22Rv1 (cell line): Measurements from ENCODE around the gene TRAF3IP3.

ENCODE experiments used
- CTCF ChIP-seq: fragments of 450-650 bp; IDR thresholded peaks from 2 replicates; pipeline ENCODE4 v1.5.1; 2017; ENCODE audit warnings: mild to moderate bottlenecking
- ZFX ChIP-seq: fragments of 450-650 bp; IDR thresholded peaks from 2 replicates; pipeline ENCODE4 v1.6.1; 2017; ENCODE audit warnings: antibody characterized with exemption, borderline replicate concordance

- TF ChIP-seq CTCF, result no peak
- TF ChIP-seq ZFX, result no peak
These were observed 28.7 kb downstream of the TRAF3IP3 start, which contains the start of gene C1orf74 for GRCh38 chr1:209784265-209785169.
